GM04504 (cell line): ENCODE results near the gene NR2F6.

Experiments
- DNase-seq: peaks from one replicate; pipeline ENCODE4 v3.0.0-alpha.2; 2012; ENCODE audit warnings: low read depth

Gene NR2F6

DNA sequence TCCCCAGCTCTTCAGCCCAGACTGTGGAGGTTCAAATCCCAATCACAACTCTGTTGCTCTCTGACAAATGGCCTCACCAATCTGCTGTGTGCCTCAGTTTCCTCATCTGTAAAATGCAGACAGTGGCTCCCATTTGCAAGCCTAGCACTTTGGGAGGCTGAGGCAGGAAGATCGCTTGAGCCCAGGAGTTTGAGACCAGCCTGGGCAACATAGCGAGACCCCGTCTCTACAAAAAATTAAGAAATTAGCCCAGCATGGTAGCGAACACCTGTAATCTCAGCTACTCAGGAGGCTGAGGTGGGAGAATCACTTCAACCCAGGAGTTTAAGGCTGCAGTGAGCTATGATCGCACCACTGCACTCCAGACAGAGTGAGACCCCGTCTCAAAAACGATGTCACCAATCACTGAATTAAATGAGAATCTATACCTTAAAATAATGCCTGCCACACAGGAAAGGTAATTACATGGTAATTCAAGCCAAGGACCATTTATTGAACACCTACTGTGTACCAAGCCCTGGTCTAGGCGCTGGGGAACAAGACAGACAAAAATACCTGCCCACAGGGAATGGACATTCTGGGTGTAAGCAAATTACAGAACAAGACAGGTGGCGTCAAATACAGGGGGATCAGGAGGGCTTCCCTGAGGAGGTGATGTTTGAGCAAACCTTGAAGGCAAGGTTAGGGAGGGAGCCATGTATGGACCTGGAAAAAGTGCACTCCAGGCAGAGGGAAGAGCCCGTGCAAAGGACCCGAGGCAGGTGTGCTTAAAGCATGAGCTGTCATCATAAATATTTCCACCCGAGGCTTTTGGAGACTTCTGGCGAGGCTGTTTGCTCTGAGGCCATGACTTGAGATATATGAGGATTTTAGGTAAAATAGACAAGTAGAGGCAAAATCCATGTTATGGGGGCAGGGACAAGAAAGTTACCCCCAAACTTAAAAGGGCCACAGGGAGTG is 7.7 kb downstream of the NR2F6 start:
- no peak for DNase-seq

DNA sequence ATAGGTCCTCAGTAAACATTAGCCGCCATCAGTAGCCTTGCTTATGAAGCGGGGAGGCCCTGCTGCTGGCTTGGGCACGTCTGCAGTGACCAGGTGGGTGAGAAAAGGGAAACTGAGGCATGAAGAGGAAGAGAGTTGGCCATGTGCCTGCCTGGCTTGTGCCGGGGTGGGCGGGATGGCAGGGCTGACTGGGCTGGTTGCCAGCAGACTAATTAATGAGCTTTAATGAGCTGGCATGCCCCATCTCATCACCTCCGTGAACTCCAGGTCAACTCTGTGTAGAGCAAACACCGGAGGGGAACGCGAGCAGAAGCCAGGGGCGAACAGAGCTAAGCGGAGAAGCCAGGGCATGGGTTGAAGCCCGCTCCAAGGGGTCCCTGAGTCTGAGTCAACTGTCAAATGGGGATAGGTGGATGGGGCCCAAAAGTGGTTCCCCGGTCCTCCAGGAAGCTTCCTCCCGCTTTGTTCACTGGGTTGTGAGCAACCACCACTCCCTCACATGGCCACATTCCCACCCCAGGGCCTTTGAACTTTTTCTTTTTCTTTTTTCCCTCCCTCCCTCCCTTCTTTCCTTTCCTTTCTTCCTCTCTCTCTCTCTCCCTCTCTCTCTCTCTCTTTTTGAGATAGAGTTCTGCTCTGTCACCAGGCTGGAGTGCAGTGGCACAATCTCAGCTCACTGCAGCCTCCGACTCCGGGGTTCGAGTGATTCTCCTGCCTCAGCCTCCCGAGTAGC is 8.7 kb downstream of the NR2F6 start:
- DNase-seq: no peak

DNA sequence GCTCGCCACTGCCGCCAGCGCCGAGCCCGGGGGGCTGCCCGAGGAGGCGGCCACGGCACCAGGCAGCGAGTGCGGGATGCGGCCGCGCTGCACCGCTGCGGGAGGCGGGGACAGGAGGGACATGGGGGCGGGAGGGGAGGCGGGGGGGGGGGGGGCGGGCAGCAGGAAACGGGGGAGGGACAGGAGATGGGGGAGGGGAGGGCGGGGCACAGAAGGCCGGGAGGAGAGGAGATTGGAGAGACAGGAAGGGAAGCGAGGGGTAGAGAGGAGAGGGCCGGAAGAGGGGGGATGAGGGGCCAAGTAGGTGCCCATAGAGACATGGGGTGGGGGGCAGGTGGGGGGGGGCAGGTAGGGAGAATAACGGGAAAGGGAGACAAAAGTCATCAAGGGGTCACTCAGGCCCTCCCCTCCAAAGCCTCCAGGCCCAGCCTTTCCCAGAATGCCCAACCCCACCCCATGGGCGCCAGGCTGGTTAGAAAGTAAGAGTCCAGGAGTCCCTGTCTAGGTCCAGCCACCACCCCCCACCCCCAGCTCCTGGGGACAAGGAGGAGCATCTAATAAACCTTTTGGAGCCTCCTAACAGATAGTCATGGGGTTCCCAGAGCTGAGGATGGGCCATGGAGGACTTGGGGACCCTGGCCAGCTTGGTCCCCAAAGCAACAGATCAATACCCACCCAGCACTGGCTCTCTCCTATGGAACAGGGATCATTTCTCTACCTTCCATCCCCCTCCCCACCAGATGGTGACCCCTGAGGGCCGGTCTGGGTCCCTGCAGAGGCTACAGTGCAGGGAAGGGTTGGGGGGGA is 9.5 kb downstream of the NR2F6 start:
- no peak for DNase-seq

DNA sequence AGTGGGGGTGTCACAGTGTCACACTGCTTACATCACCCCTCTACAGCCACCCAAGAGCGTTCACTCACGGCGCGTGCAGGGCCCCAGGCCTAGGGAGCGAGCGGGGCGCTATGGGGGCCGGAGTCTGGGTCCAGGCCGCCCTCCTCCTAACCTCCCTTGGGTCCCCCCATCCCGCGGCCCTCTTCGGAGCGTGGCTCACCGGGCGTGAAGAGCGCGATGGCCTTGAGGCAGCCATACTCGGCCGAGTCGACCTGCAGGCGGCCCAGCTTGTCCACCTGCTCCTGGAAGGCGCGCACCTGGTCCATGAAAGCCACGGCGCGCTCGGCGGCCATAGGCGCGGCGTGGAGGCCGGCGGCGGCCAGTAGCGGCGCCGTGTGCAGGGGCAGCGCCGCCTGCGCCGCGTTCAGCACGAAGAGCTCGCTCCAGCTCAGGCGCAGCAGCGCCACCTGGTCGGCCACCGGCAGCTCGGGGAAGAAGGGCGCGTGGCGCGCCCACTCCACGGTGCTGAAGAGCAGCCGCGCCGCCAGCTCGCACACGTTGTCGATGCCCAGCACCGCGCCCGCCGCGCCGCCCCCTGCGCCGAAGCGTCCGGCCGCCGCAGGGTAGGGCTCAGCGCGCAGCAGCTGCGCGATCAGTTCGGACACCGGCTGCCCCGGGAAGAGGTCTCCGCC is 10.3 kb downstream of the NR2F6 start:
- DNase-seq: peak; percentile 38

DNA sequence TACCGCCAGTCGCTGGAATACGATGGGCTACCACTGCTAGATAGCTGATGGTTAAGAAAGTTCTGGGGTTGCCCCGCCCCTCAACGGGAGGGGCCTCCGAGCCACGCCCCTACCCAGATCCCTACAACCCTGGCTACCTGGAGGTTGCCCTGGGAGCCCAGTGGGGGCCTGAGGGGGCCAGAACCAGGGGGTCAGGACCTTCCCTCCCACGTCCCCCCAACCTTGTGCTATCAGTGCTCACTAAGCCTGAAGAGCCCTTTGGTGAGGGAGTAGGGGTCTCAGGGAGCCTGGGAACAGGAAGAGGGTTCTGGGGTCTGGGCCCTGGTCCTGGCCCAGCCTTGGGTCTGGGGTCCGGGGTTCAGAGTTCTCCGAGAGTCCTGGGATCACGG is 10.8 kb downstream of the NR2F6 start:
- DNase-seq: no peak

DNA sequence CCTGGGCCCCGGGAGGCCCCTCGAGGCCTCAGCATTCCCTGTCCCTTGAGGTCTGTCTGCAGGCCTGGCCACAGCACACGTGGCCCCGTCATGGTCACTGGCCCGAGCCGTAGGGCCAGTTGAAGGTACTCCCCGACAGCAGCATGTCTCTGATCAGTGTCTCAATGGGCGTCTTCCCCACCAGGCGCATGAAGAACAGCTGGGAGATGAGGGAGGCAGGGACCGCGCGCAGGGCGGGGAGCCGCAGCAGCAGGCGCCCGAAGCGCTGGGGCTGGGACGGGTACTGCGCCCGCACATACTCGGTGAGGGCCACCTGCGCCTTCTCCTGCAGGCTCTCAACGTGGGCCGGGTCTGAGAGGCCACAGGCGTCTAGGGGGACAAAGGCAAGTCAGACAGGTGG is 13.5 kb downstream of the NR2F6 start:
- no peak for DNase-seq

DNA sequence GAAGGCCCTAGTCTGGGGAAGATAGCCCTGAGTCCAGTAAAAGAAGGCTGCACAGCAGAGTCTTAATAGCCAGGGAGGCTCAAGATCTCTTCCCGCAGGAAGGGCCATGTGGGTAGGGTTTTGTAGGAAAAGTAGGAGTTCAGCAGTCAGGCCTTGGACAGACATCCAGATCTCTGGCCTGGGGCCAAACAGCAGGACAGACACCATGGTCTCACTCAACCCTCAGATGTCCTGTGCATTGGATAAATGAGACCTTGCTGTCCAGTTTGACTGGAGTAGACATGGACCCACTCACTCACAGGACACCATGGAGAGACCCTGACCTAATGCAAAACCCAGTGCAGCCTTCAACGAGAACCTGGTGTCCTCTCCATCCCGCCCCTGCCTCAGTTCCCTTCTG is 15.8 kb downstream of the NR2F6 start:
- DNase-seq: no peak

DNA sequence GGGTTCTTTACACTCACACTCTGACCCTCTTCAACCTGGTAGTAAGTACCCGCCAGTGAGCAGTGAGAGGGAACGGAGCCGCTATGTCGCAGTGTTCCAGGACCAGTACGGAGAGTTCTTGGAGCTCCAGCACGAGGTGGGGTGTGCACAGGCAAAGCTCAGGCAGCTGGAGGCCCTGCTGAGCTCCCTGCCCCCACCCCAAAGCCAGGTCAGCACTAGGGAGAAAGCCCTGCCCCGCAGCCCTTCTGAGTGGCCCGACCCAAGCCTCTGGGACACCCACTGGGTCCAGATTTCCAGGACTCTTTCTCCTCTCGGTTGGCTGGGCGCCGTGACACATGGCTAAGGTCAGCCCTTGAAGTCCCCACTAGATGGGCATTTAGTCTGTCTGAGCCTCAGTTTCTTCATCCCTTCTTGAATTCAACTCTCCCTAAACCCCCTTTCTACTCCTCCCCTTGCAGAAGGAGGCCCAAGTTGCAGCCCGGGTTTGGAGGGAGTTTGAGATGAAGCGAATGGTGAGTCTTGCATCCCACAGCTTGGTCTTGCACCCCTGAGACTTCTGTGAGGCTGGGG is 17.8 kb downstream of the NR2F6 start:
- no peak for DNase-seq

DNA sequence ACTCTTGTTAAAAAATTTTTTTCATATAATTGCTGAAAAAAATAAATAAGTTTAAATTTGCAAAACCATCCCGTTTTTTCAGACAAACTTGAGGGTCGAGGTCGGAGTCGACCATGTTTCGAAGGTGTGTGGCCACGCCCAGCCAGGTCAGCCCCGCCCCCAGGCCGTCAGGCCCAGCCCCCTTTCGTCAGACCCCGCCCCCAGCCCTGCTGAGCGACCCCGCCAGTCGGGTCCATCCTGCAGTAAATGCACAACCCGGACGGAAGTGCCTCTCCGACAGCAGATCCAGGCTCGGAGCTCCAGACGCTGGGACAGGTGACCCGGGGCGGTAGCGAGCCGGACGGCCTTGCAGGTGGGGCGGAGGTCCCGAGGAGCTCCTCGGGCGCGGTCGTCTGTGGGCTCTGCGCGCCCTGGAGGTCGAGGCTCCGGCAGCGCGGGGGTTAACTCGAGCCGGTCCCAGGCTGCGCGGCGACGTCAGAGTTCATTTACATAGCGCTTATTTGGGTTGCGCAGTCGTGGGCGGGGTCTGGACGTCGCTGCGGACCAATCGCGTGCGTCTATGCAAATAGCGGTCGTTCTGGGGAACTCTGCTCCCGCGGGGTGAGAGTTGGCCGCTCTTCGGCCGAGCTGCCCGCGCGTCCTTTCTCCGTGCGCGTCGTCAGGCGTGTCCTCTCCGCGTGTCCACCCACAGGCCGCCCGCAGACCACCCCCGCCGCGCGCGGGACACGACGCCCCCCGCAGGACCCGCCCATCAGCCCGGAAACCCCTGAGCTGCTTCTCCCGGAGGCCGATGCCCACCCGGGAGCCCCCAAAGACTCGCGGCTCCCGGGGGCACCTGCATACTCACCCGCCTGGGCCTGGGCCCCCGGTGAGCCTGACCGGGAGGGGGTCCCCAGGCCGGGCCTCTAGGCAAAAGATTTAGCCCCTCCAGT is 19.5 kb downstream of the NR2F6 start, which contains the start of gene OCEL1:
OCEL1 (plus strand) TSS at position 225 of the 932 bp plus-strand sequence; CDS start at position 247, 22 bp downstream.
- DNase-seq: peak; percentile 96

DNA sequence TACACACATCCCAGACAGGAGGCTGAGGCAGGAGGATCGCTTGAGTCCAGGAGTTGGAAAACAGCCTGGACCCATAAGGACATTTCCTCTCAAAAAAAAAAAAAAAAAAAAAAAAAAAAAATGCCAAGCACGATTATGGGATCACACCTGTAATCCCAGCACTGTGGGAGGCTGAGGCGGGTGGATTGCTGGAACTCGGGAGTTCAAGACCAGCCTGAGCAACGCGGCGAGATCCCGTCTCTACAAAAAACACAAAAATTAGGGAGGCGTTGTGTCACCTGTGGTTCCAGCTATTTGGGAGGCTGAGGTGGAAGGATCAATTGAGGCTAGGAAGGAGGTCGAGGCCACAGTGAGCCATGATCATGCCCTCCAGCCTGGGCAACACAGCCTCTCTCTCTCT is 20.7 kb downstream of the NR2F6 start:
- no peak for DNase-seq

DNA sequence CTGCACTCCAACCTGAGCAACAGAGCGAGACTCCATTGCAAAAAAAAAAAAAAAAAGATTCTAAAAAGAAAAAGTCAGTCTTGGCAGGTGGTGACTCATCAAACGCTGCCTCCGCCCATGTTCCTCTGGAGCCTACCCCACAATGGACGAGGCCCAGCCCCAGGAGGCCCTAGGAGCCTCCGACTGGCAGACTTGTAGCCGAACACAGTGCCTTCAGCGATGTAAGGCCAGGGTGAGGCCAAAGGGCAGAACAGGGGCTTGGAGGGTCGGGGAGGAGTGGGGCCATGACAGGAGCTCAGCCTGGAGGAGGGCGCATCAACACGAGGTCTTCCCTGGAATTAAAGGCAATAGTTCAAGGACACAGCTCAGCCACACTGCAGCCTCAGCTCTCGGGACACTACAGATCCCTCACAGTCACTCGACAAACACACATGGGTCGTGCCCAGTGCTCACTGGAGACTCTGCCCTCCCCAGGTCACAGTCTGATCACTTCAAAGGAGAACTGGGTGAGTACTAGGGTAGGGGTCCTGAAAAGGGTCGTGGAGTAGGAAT is 25.4 kb downstream of the NR2F6 start:
- peak; percentile 36 for DNase-seq

DNA sequence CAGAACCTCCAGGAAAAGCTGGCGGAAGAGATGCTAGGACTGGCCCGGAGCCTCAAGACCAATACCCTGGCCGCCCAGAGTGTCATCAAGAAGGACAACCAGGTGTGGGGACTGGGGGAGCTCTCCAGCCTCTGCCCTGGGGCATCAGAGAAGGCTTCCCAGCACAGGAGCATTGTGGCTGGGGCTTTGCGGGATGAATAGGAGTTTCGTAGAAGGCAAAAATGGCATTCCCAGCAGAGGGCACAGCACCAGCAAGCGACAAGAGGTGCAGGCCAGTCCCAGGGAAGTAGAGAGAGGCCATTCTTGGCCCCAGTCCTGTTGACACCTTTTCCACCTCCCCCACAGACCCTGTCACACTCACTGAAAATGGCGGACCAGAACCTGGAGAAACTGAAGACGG is 26.4 kb downstream of the NR2F6 start:
- no peak for DNase-seq

DNA sequence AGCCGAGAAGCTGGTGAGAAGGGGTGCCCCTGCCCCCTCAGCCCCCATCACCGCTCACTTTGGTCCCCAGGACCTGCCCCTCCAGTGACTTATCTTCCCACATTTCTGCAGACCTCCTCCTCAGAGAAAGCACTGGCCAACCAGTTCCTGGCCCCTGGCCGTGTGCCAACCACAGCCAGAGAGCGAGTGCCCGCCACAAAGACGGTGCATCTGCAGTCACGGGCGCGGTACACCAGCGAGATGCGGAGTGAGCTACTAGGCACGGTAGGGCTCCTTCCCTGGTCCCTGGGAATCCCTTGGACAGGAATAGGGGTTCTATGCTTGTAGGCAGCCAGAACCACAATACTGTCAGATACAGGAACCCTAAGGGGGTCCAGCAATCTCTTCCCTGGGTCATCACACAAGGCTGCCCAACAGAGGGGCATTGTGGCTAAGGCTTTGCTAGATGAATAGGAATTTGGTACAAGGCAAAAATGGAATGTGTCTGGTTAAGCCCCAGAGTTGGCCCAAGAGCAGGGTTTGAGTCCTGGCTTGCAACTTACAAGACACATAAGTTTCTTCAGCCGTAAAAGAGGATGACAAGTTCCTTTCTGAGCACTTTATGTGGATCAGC is 29.6 kb downstream of the NR2F6 start:
- no peak for DNase-seq

DNA sequence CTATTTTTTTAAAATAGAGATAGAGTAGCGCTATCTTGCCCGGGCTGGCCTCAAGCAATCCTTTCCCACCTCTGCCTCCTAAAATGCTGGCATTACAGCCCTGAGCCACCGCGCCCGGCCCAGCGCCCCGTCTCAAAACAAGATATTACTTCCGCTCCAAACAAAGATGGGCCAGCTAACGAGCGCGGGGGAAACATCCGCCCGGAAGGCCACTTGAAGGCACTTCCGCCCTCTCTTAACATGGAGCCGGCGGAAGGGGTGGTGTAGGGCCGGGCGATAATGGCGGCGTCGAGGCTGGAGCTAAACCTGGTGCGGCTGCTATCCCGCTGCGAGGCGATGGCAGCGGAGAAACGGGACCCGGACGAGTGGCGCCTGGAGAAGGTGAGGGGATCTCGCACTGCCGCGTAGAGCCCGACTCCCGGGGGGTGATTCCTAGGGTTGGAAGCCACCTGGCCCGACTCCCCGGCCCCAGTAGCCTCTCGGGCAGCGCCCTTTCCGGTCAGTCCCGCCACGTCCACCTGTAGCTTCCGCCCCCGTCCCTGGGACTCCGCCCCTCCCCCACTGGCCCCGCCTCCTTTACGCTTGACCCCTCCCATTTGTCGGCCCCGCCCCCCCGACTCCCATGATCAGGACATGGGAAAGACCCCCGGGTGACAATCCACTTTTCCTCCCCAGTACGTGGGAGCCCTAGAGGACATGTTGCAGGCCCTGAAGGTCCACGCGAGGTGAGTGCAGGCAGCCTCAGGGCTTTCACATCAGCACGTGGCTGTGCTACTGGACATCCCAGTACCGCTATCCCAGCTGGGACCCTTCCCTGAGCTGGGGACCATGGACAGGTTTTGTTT is 30.4 kb downstream of the NR2F6 start, which contains the start of gene USE1:
USE1 (plus strand) TSS at position 231 of the 845 bp plus-strand sequence; CDS start at position 280, 49 bp downstream.
- DNase-seq: peak; percentile 83

DNA sequence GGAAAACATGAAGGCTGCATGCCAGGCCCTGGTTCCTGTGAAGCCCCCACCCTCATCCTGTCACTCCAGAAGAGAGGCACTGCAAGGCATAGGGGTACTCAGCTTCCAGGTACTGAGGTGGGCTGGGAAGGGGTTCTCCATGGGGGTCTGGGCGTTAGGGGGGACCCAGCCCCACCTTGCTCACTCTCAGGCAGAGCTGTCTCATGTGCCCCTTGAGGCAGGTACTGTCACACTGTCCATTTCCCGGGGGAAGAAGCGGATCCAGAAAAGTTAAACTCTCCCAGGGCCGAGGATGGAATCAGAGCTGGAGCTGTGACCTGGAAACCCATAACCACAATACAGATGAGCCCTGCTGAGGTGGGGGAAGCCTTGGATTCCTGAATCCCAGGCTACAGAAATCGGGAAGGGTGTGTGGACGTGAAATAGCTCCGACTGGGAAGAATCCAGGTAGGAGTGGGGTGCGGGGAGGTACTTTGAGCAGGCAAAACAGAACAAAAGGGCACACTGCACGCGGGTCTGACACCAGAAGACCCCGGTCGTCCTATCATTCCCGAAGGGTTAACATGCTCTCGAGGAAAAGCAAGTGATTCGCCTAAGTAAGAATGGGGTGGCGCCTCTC is 31.1 kb downstream of the NR2F6 start:
- DNase-seq: no peak

DNA sequence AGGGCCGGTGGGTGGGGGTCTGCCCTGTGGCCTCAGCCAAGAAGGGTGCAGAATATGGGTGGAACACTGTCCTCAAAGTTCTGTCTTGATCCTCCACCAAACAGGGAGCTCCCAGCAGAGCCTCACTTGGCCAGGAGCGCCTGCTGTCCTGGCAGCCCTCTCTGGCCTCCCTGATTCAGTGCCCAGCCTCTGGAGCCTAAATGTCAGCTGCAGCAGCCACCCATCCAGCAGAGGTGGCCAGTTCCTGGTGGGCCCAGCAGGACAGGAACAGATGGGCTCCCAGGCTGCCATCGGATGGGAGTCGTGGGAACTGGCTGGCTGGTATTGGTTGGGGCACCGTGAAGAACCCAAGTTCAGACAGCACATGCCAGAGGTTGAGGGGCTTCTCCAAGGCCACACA is 32.4 kb downstream of the NR2F6 start:
- DNase-seq: no peak

DNA sequence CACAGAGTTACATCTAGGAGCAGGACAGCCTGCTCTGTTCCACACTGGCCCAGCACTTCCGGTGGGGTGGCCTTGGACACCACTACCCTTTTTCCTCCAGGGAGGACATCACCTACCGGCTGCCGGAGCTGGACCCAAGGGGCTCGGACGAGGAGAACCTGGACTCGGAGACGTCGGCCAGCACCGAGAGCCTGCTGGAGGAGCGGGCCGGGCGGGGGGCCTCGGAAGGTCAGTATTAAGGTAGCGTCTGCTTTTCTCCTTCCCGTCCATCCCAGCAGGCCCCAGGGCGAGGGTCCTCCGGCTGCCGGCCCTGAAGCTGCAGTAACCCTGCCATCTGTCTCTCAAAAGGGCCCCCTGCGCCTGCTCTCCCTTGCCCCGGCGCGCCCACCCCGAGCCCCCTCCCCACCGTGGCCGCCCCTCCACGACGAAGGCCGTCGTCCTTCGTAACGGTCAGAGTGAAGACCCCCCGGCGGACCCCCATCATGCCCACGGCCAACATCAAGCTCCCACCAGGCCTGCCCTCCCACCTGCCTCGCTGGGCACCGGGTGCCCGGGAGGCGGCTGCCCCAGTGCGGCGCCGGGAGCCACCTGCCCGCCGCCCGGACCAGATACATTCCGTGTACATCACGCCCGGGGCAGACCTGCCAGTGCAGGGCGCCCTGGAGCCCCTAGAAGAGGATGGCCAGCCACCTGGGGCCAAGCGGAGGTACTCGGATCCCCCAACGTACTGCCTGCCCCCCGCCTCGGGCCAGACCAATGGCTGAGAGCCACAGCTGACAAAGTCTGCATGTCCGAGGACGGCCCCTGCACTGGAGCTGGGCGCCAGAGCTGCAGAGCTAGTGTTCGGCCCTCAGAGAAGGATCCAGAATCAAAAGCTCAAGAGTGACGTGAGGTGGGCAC is 33.9 kb downstream of the NR2F6 start:
- no peak for DNase-seq
